Stimulated activated CD8-positive, alpha-beta memory T cell treated with anti-CD3 and anti-CD28 coated beads, Interleukin-12 subunit alpha, Interleukin-12 subunit beta, amount 100 ng/mL, for 4 hours (primary cell): ENCODE measurements around the gene KCNMB4.

Experiments
- DNase-seq: peaks from one replicate; pipeline ENCODE4 v3.0.0-alpha.2; 2020; ENCODE audit warnings: low read depth

Gene KCNMB4

GRCh38 chr12:70365648-70366518 is at the start of gene KCNMB4:
Gene KCNMB4 (plus strand): TSS chr12:70366290. CDS start chr12:70366735, 445 bp downstream.
- peak; percentile 64 for DNase-seq

GRCh38 chr12:70317781-70318180 is 48.3 kb upstream of the KCNMB4 start:
- no peak for DNase-seq

GRCh38 chr12:70319605-70320004 is 46.5 kb upstream of the KCNMB4 start:
- no peak for DNase-seq

GRCh38 chr12:70321191-70321590 is 44.9 kb upstream of the KCNMB4 start:
- no peak for DNase-seq

GRCh38 chr12:70327541-70327940 is 38.5 kb upstream of the KCNMB4 start:
- DNase-seq = no peak

- DNase-seq = no peak
Measured at GRCh38 chr12:70329728-70330127, 36.4 kb upstream of the KCNMB4 start.

DNA sequence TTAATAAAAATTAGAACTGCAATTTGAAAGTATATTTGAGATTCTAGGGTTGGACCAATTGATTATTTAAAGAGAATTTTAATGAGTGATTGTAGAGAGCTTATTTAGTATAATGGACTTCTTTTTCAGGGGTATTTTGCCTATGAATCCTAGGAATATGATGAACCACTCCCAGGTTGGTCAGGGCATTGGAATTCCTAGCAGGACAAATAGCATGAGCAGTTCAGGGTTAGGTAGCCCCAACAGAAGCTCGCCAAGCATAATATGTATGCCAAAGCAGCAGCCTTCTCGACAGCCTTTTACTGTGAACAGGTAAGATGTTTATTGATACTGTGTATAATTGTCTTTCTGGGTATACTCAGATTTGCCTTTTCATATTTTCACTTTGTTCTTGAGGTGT is 35.9 kb upstream of the KCNMB4 start:
- DNase-seq = no peak

GRCh38 chr12:70332236-70332635 is 33.9 kb upstream of the KCNMB4 start:
- no peak for DNase-seq

DNA sequence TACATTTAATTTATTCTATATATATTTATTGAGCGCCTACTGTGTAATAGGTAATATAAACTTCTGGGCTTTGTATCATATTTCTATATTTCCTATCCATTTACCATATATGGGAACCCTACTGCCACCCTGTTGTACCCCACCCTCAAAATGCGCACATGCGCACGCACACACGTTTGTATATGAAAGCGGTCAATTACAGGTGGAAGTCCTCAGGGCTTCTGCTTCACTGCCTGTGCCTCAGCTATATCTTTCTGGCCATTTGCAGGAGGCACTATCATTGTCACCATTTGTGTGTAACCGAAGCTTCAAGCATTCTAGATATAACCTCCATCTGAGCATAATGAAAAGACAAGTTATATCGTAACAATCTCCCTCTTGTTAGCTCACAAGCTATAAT is 31.3 kb upstream of the KCNMB4 start:
- DNase-seq = no peak

- no peak for DNase-seq
Measured at GRCh38 chr12:70338531-70338930, 27.6 kb upstream of the KCNMB4 start.

GRCh38 chr12:70351076-70351475 is 15.0 kb upstream of the KCNMB4 start:
- DNase-seq = no peak

DNA sequence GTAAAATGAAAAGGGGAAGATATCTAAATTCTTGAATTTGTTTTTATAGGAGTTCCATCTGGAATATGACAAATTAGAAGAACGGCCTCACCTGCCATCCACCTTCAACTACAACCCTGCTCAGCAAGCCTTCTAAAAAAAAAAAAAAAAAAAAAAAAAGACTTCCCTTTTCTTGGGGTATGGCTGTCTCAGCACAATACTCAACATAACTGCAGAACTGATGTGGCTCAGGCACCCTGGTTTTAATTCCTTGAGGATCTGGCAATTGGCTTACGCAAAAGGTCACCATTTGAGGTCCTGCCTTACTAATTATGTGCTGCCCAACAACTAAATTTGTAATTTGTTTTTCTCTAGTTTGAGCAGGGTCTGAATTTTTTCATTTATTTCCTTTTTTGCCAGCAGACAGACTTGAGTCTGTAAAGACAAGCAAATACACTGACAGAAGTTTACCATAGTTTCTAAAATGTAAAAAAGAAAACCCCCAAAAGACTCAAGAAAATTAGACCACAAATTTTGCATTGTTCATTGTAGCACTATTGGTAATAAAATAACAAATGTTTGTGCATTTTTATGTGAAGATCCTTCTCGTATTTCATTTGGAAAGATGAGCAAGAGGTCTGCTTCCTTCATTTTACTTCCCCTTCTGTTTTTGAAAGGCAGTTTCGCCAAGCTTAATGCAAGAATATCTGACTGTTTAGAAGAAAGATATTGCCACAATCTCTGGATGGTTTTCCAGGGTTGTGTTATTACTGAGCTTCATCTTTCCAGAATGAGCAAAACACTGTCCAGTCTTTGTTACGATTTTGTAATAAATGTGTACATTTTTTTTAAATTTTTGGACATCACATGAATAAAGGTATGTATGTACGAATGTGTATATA is 12.1 kb upstream of the KCNMB4 start:
- DNase-seq = no peak

DNA sequence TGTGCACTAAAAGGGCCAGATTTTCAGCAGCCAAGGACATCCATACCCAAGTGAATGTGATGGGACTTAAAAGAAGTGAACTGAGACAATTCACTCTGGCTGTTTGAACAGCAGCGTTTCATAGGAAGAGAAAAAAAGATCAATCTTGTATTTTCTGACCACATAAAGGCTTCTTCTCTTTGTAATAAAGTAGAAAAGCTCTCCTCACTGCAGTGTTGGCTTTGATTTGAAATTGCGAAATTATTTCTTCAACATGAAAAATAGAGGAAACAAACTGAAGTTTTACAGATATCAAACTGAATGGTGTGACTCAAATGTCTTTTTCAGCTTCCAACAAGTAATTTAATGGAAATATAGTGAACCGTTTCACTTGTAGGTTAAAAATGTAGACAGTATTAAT is 11.3 kb upstream of the KCNMB4 start:
- no peak for DNase-seq

DNA sequence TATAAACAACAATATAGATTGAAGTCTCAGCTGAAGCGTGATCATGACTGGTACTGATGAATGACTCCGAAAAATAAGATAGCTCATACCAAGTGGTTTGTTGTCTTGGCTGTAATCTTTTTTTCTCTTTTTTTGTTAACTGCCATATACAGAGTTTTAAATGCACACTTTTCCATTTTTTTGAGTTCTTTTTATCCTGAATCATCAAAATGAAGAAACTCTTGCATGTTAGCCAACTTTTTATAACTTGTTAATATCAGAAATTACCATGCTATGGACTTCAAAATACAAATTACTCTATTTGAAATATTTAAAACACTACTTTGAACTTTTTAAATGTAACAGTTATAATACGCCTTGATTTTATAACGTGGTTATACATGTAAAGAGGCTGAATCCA is 10.1 kb upstream of the KCNMB4 start:
- DNase-seq = no peak

- DNase-seq = no peak
Measured at GRCh38 chr12:70359458-70360197, 6.5 kb upstream of the KCNMB4 start.

- no peak for DNase-seq
Measured at GRCh38 chr12:70360218-70360617, 5.9 kb upstream of the KCNMB4 start.

DNA sequence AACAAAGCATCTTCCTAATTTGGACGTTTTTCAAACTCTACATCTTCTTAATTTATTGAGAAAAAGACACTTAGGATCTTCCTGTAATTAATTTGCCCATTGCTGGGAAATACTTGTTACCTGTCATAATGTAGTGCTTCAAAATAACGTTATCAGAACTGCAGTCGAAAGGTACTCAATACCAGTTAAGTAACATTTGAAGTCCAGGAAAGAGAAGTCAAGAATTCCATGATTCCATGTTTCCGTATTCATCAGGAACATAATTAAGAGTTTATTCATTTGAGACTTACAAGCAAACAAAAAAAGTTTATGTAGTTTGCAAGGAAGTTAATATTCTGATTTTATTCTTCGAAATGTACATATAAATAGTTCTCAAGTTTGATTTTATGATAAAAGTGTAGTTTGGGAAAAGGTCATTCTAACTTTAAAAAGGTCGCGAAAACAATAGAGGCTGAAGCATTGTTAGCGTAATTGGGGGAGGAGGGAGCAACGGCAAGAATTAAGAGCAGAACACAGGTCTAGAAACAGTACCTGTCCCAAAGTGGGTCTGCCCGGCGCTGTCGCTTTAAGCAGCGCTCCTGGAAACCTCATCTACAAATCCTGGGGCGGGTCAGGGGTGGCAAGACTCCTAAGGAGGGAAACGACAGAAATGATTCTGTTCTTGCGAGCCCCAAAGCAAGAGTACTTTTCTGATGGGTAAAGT is 1.2 kb upstream of the KCNMB4 start:
- no peak for DNase-seq

DNA sequence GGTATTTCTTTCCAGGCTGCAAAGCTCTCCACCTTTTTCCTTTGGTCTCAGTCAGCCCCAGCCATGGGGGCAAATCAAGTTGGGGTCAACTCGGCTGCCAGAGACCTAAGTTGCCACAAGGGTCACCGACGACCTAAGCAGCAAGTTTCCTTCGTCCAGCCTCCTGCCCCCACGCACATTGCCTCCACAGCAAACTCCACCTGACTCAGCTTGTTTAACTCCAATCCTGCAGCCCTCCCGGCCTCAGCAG is 767 bp upstream of the KCNMB4 start:
- no peak for DNase-seq

DNA sequence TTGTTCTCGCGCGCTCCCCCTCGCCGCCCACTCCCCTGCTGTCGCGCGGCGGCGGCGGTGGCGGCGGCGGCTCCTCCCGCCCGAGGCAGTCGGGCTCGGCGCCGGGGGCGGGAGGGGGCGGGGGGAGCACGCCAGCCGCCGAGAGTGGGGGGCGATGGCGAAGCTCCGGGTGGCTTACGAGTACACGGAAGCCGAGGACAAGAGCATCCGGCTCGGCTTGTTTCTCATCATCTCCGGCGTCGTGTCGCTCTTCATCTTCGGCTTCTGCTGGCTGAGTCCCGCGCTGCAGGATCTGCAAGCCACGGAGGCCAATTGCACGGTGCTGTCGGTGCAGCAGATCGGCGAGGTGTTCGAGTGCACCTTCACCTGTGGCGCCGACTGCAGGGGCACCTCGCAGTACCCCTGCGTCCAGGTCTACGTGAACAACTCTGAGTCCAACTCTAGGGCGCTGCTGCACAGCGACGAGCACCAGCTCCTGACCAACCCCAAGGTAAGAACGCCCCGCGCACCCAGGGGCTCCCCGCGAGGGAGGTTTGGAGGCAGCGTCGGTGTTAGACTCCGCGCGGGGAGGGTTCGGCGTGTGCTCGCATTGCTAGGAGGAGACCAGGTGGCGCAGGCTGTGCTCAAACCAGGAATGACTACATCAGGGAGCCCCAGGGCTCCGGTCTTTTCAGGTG is 629 bp downstream of the KCNMB4 start:
- DNase-seq = peak; percentile 44

- DNase-seq = no peak
Measured at GRCh38 chr12:70367258-70368141, 1.4 kb downstream of the KCNMB4 start.
